GM12878 (cell line): ENCODE data around the gene MTHFD1.

Experiments used
- CTCF ChIP-seq, 3 experiments: IDR thresholded peaks in 2 of 3; conservative IDR thresholded peaks in 1 of 3; 2 replicates each; pipeline ENCODE4 v1.5.1; 2011; ENCODE audit warnings: low read depth in 3 of 3, low read length in 3 of 3, mild to moderate bottlenecking in 3 of 3, control low read depth in 2 of 3, moderate library complexity in 2 of 3, inconsistent platforms in 1 of 3, mixed read lengths in 1 of 3; ENCODE audit not compliant: control insufficient read depth in 2 of 3, insufficient read depth in 1 of 3; ENCODE audit errors: extremely low read depth in 1 of 3
- POLR2AphosphoS2 ChIP-seq: IDR thresholded peaks from 2 replicates; pipeline ENCODE4 v1.6.1; 2011; ENCODE audit warnings: low read depth, mild to moderate bottlenecking, low read length, improper control_type of control experiment, moderate library complexity
- ZNF217 ChIP-seq: fragments of 450-650 bp; IDR thresholded peaks from 2 replicates; pipeline ENCODE4 v1.6.1; 2017; ENCODE audit warnings: antibody characterized with exemption, mild to moderate bottlenecking

DNA sequence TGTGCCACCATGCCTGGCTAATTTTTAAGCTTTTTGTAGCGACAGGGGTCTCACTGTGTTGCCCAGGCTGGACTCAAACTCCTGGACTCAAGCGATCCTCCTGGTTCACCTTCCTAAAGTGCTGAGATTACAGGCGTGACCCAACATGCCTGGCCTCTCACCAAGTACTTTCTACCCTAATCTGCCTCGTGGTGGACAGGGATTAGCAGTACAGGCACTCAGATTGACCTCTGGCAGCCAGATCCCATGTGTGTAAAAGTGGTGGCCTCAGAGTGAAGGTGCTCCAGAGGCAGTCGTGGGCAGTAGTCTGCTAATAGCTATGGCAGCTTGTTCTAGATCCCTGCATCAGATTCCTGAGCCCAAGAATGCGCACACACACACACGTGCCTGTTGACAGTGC lies 30.9 kb downstream of the MTHFD1 start:
- TF ChIP-seq CTCF (IDR thresholded peaks at IDR 0.05 in 2 of 3, conservative IDR thresholded peaks at IDR 0.05 in 1 of 3; ENCODE audit: control insufficient read depth in 2 of 3, extremely low read depth in 1 of 3, insufficient read depth in 1 of 3, low read depth in 3 of 3, low read length in 3 of 3), result no peak
- no peak for TF ChIP-seq ZNF217
- TF ChIP-seq POLR2AphosphoS2, result no peak
